K562 (cell line): ENCODE data around the gene RNF223. TPM values are rescaled to one million over a fixed set of nuclear protein-coding genes. Genes with fewer than 3 reads are reported as not detected.

Experiments
- BRF1 ChIP-seq: IDR thresholded peaks from 3 replicates; pipeline ENCODE4 v1.6.1; 2011; ENCODE audit warnings: borderline replicate concordance, mild to moderate bottlenecking; ENCODE audit not compliant: insufficient read length; ENCODE audit errors: extremely low read depth
- CHD4 ChIP-seq: fragments of 200-600 bp; sonication (generic); IDR thresholded peaks from 3 replicates; pipeline ENCODE4 v1.6.1; 2012; ENCODE audit warnings: low read depth, mild to moderate bottlenecking, mixed read lengths, low read length, inconsistent platforms; ENCODE audit not compliant: insufficient read depth, insufficient replicate concordance, poor library complexity, severe bottlenecking
- FOXJ2 ChIP-seq: fragments of 200-800 bp; sonication (Bioruptor generic); IDR thresholded peaks from 2 replicates; pipeline ENCODE4 v1.6.1; 2016; ENCODE audit warnings: missing genetic modification characterization, missing compliant biosample characterization
- PYGO2 ChIP-seq: fragments of 450-650 bp; IDR thresholded peaks from 2 replicates; pipeline ENCODE4 v1.6.1; 2016; ENCODE audit warnings: mild to moderate bottlenecking, missing genetic modification characterization, moderate library complexity, missing compliant biosample characterization
- SIN3B ChIP-seq: fragments of 450-650 bp; IDR thresholded peaks from 2 replicates; pipeline ENCODE4 v1.6.1; 2017; ENCODE audit warnings: low read depth, mild to moderate bottlenecking, moderate library complexity
- STAG1 ChIP-seq: sonication (generic); formaldehyde crosslinking; IDR thresholded peaks from 2 replicates; pipeline ENCODE4 v1.5.0; 2020; ENCODE audit warnings: missing genetic modification reagents, borderline replicate concordance
- TCF3 ChIP-seq: sonication (generic); formaldehyde crosslinking; IDR thresholded peaks from 2 replicates; pipeline ENCODE4 v1.4.0; 2020; ENCODE audit warnings: mild to moderate bottlenecking, missing genetic modification reagents
- TRIM28 ChIP-seq: fragments of 450-650 bp; IDR thresholded peaks from 2 replicates; pipeline ENCODE4 v1.6.1; 2017
- ZNF217 ChIP-seq: sonication (generic); formaldehyde crosslinking; IDR thresholded peaks from 2 replicates; pipeline ENCODE4 v1.8.0; 2022; ENCODE audit warnings: mild to moderate bottlenecking, missing genetic modification reagents
- ZNF239 ChIP-seq: fragments of 250-450 bp; sonication (Bioruptor Pico); IDR thresholded peaks from 2 replicates; pipeline ENCODE4 v1.4.0; 2020; ENCODE audit warnings: mild to moderate bottlenecking
- ZNF282 ChIP-seq: sonication (generic); formaldehyde crosslinking; IDR thresholded peaks from 2 replicates; pipeline ENCODE4 v1.8.1; 2023; ENCODE audit warnings: missing genetic modification reagents
- ZNF778 ChIP-seq: fragments of 450-650 bp; formaldehyde crosslinking; IDR thresholded peaks from 2 replicates; pipeline ENCODE4 v1.4.0; 2020; ENCODE audit warnings: mild to moderate bottlenecking, moderate library complexity
- polyA plus RNA-seq, 8 experiments: library from polyadenylated mRNA; depleted of rRNA in 4 of 8; stranded (reverse) in 5 of 8; unstranded in 3 of 8; fragments of >200 nt; fragmentation: Nextera tagmentation in 2 of 8; fragmentation: Illumina TruSeq in 1 of 8; extraction: Ambion mirVana in 2 of 8; extraction: Trizol in 1 of 8; gene quantifications; 2 replicates each; pipeline versions ENCODE4 v1.2.1 to v1.2.3, GENCODE V29; 2011 to 2014; ENCODE audit warnings: inconsistent platforms in 1 of 8, missing spikeins in 1 of 8
- total RNA-seq, 7 experiments: library from RNA; depleted of rRNA in 6 of 7; stranded (reverse); fragments of >200 nt in 6 of 7; fragmentation: Illumina TruSeq in 2 of 7; extraction: Trizol in 2 of 7; gene quantifications; 2 replicates each; pipeline versions ENCODE4 v1.2.1 to v1.2.3, GENCODE V29; 2011 to 2021; ENCODE audit warnings: low replicate concordance in 1 of 7
- TF ChIP-seq, protein P1 (sequence below), 2 experiments: fragments of 450-650 bp; IDR thresholded peaks; 2 replicates each; pipeline ENCODE4 v1.6.1; 2016; ENCODE audit warnings: mild to moderate bottlenecking in 2 of 2, borderline replicate concordance in 1 of 2, low read depth in 1 of 2, moderate library complexity in 1 of 2
- TF ChIP-seq, protein P2 (sequence below), 2 experiments: fragments of 450-650 bp in 1 of 2; IDR thresholded peaks; 2 replicates each; pipeline ENCODE4 v1.6.1; 2011 to 2017; ENCODE audit warnings: low read depth in 2 of 2, antibody characterized with exemption in 1 of 2, borderline replicate concordance in 1 of 2, low read length in 1 of 2, mild to moderate bottlenecking in 1 of 2, mixed read lengths in 1 of 2; ENCODE audit not compliant: control insufficient read depth in 1 of 2
- TF ChIP-seq, protein P3 (sequence below): fragments of 450-650 bp; formaldehyde crosslinking; IDR thresholded peaks from 2 replicates; pipeline ENCODE4 v1.4.0; 2022; ENCODE audit warnings: missing genetic modification characterization

Gene RNF223
- total and polyA plus RNA-seq, 9 of the 15 experiments (the other 6 are each of a cell fraction or from before 2014, with no cell fraction given), result 0.04 to 0.32 TPM; not detected in 7

DNA sequence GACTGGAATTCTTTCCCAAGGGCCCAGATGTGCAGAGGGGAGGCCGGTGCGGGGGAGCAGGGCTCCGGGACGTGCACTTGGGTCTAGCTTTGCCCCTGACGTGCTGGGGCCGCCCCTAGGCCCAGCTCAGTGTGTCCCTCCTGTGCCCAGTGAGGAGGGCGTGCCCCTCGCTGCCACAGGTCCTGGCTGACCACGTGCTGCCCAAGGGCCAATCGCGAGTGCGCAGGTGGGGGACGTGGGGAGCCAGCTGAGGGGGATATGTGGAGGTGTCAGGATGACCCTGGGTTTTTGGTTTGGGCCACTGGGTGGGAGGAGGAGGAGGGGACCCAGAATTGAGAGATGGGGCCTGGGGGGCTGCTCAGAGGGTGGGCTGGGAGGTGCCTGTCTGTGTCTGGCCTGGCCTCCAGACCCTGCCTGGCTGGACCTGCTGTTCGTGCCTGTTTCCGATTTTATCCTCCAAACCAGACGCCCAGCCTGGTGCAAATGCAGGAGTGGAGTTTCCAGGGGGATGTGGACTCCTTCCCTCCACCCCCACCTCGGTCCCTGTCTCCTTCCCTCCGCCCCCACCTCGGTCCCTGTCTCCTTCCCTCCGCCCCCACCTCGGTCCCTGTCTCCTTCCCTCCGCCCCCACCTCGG lies 6.1 kb upstream of the RNF223 start (continued):
- TF ChIP-seq TCF3 (CRISPR knock-in tag) (no peak), ZNF217 (CRISPR knock-in tag) (no peak), PYGO2 (tag) (no peak), STAG1 (CRISPR knock-in tag) (no peak), TRIM28 (no peak), FOXJ2 (tag) (no peak), CHD4 (no peak), ZNF282 (CRISPR knock-in tag) (no peak), SIN3B (no peak), ZNF778 (no peak), ZNF239 (CRISPR knock-in tag) (no peak), BRF1 (no peak)
- TF ChIP-seq, protein P1, sequence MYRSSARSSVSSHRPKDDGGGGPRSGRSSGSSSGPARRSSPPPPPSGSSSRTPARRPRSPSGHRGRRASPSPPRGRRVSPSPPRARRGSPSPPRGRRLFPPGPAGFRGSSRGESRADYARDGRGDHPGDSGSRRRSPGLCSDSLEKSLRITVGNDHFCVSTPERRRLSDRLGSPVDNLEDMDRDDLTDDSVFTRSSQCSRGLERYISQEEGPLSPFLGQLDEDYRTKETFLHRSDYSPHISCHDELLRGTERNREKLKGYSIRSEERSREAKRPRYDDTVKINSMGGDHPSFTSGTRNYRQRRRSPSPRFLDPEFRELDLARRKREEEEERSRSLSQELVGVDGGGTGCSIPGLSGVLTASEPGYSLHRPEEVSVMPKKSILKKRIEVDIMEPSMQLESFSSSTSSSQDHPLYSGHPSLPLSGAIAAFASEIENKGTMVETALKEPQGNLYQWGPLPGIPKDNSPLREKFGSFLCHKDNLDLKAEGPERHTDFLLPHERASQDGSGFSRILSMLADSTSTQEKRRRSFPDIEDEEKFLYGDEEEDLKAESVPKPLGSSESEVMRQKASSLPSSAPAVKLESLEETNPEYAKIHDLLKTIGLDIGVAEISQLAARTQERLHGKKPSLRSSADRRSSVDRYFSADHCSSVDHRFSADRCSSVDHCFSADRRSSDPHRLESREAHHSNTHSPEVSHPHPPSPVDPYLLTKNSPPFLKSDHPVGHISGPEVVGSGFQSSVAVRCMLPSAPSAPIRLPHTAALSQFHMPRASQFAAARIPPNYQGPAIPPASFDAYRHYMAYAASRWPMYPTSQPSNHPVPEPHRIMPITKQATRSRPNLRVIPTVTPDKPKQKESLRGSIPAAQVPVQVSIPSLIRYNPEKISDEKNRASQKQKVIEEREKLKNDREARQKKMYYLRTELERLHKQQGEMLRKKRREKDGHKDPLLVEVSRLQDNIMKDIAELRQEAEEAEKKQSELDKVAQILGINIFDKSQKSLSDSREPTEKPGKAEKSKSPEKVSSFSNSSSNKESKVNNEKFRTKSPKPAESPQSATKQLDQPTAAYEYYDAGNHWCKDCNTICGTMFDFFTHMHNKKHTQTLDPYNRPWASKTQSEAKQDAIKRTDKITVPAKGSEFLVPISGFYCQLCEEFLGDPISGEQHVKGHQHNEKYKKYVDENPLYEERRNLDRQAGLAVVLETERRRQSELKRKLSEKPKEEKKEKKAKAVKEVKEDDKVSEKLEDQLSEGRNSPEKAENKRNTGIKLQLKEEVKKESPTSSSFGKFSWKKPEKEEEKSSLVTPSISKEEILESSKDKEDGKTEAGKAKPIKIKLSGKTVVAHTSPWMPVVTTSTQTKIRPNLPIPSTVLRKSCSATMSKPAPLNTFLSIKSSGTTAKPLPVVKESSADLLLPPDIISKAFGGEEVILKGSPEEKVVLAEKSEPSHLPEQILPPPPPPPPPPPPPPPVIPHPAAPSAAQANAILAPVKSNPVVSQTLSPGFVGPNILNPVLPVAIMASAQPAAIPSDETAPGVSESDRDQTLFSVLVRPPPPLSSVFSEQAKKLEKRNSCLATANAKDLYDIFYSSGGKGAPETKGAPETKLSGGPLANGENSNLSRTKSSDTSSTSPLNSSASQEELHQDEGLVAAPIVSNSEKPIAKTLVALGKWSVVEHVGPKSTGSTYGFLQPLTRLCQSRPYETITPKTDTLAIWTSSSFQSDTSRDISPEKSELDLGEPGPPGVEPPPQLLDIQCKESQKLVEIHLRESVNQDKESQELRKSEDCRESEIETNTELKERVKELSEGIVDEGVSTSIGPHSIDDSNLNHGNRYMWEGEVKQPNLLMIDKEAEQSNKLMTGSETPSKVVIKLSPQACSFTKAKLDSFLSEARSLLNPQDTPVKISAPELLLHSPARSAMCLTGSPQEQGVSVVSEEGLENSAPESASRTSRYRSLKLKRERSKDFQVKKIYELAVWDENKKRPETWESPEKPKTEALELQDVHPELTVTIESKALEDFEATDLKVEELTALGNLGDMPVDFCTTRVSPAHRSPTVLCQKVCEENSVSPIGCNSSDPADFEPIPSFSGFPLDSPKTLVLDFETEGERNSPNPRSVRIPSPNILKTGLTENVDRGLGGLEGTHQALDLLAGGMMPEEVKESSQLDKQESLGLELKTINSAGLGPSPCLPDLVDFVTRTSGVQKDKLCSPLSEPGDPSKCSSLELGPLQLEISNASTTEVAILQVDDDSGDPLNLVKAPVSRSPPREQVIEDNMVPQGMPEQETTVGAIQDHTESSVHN (IDR thresholded peaks at IDR 0.05; ENCODE audit: borderline replicate concordance in 1 of 2, low read depth in 1 of 2), result no peak
- TF ChIP-seq, protein P2, sequence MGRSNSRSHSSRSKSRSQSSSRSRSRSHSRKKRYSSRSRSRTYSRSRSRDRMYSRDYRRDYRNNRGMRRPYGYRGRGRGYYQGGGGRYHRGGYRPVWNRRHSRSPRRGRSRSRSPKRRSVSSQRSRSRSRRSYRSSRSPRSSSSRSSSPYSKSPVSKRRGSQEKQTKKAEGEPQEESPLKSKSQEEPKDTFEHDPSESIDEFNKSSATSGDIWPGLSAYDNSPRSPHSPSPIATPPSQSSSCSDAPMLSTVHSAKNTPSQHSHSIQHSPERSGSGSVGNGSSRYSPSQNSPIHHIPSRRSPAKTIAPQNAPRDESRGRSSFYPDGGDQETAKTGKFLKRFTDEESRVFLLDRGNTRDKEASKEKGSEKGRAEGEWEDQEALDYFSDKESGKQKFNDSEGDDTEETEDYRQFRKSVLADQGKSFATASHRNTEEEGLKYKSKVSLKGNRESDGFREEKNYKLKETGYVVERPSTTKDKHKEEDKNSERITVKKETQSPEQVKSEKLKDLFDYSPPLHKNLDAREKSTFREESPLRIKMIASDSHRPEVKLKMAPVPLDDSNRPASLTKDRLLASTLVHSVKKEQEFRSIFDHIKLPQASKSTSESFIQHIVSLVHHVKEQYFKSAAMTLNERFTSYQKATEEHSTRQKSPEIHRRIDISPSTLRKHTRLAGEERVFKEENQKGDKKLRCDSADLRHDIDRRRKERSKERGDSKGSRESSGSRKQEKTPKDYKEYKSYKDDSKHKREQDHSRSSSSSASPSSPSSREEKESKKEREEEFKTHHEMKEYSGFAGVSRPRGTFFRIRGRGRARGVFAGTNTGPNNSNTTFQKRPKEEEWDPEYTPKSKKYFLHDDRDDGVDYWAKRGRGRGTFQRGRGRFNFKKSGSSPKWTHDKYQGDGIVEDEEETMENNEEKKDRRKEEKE (IDR thresholded peaks at IDR 0.05; ENCODE audit: borderline replicate concordance in 1 of 2, control insufficient read depth in 1 of 2, low read depth in 2 of 2, low read length in 1 of 2), result no peak
- TF ChIP-seq, protein P3, sequence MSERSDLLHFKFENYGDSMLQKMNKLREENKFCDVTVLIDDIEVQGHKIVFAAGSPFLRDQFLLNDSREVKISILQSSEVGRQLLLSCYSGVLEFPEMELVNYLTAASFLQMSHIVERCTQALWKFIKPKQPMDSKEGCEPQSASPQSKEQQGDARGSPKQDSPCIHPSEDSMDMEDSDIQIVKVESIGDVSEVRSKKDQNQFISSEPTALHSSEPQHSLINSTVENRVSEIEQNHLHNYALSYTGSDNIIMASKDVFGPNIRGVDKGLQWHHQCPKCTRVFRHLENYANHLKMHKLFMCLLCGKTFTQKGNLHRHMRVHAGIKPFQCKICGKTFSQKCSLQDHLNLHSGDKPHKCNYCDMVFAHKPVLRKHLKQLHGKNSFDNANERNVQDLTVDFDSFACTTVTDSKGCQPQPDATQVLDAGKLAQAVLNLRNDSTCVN (CRISPR knock-in tag), result no peak
